ENCODE results near the gene PGAM5. TPM values are rescaled to one million over a fixed set of nuclear protein-coding genes. Genes with fewer than 3 reads are reported as not detected.

The PGAM5 gene
- 10 to 100 TPM; 21.5 to 24.2 TPM for total RNA-seq

- peak within 1 kb of the TSS; percentile 98 for H3K4me3 ChIP-seq
- H3K36me3 ChIP-seq = no peaks in the 10 kb centered on the region
- H3K9me3 ChIP-seq = no peaks in the 10 kb centered on the region
- ATAC-seq (ENCODE audit: insufficient number of reproducible peaks, low FRiP score, low read depth) = peak; percentile 62
- no peaks in the 10 kb centered on the region for H3K27me3 ChIP-seq (replicated peaks; ENCODE audit: insufficient read depth)
- peak within 1 kb of the TSS; percentile 42 to 67 for H3K27ac ChIP-seq
- no peak for DNase-seq (ENCODE audit: low spot score)
- TF ChIP-seq CTCF (IDR thresholded peaks at IDR 0.05) = no peak
- H3K4me1 ChIP-seq (ENCODE audit: control insufficient read depth in 1 of 2, low read depth in 2 of 2) = peaks cover 12 to 16% of the 10 kb centered on the region in 2 donors
Measured at GRCh38 chr12:132710405-132711079, at the start of gene PGAM5. TSS of gene PGAM5 (plus strand) at chr12:132710842. CDS start at chr12:132710877, 35 bp downstream.

- Histone ChIP-seq H3K27ac (no peak overlapping the region), H3K36me3 (peaks cover 69% of the 10 kb centered on the region), H3K4me1 (ENCODE audit: control insufficient read depth in 1 of 2, low read depth in 2 of 2) (no peaks in the 10 kb centered on the region), H3K27me3 (replicated peaks; ENCODE audit: insufficient read depth) (no peaks in the 10 kb centered on the region), H3K9me3 (no peaks in the 10 kb centered on the region), H3K4me3 (no peak overlapping the region)
- no peak for TF ChIP-seq CTCF (IDR thresholded peaks at IDR 0.05)
- ATAC-seq (ENCODE audit: insufficient number of reproducible peaks, low FRiP score, low read depth) (no peak), DNase-seq (ENCODE audit: low spot score) (no peak)
Measured at GRCh38 chr12:132660996-132661395, 49.6 kb upstream of the PGAM5 start.

- no peaks in the 10 kb centered on the region for H3K4me1 ChIP-seq (ENCODE audit: control insufficient read depth in 1 of 2, low read depth in 2 of 2)
- H3K4me3 ChIP-seq = no peak overlapping the region
- ATAC-seq (ENCODE audit: insufficient number of reproducible peaks, low FRiP score, low read depth) (no peak), DNase-seq (ENCODE audit: low spot score) (no peak)
- no peak for TF ChIP-seq CTCF (IDR thresholded peaks at IDR 0.05)
- no peaks in the 10 kb centered on the region for H3K27me3 ChIP-seq (replicated peaks; ENCODE audit: insufficient read depth)
- no peak overlapping the region for H3K27ac ChIP-seq
- peaks cover 71% of the 10 kb centered on the region for H3K36me3 ChIP-seq
- H3K9me3 ChIP-seq = no peaks in the 10 kb centered on the region
Measured at GRCh38 chr12:132661972-132662371, 48.7 kb upstream of the PGAM5 start.

DNA sequence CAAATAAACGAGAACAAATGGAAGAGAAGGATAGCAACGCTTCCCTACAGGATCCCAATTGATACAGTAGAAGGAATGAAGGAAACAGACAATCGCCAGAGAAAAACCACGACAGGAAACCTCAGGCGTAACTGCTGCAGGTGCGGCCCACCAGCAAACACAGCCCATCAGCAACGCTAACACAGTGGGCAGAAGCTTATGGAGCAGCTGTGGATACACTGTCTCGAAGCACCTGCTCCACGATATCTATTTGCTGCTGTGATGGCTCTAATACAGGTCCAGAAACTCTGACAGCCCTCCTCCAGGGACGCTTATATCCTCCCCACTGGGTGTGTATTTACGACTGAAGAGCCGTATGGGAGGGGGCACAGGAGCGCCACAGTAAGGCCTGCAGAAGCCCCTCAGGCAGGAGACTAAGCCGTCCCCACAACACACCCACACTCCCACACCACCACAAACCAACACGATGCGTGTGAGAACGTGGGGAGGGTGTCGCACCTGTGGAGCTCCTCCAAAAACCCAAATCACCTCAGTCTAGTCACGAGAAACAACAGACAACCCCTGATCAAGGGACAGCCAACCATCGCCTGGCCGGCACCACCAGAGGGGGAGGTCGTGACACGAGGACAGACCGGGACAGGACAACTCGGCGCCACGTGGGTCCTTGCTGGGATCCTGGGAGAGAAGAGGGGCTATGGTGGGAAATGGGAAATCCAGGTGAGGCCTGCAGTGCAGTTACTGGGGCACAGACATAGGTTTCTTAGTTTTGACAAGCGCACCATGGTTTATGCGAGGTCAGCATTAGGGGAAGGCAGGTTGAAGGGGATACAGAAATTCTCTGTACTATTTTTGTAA lies 47.5 kb upstream of the PGAM5 start:
- DNase-seq (ENCODE audit: low spot score) (no peak), ATAC-seq (ENCODE audit: insufficient number of reproducible peaks, low FRiP score, low read depth) (no peak)
- Histone ChIP-seq H3K27ac (no peak overlapping the region), H3K9me3 (no peaks in the 10 kb centered on the region), H3K36me3 (peaks cover 73% of the 10 kb centered on the region), H3K27me3 (replicated peaks; ENCODE audit: insufficient read depth) (no peaks in the 10 kb centered on the region), H3K4me1 (ENCODE audit: control insufficient read depth in 1 of 2, low read depth in 2 of 2) (no peaks in the 10 kb centered on the region), H3K4me3 (no peak overlapping the region)
- no peak for TF ChIP-seq CTCF (IDR thresholded peaks at IDR 0.05)
